HFF-Myc (cell line): ENCODE results near the gene ZBED4.

Source experiments
- DNase-seq: peaks from one replicate; pipeline ENCODE4 v3.0.0-alpha.2; 2011; ENCODE audit warnings: low read depth; ENCODE audit errors: extremely low read depth
- H3K4me3 ChIP-seq: replicated peaks from 2 replicates; pipeline ENCODE4 v1.5.1; 2011; ENCODE audit warnings: low read depth, mild to moderate bottlenecking, control low read depth, low read length
- CTCF ChIP-seq: IDR thresholded peaks from 2 replicates; pipeline ENCODE4 v1.5.1; 2012; ENCODE audit warnings: mild to moderate bottlenecking, low read depth, low read length, control low read depth; ENCODE audit errors: missing control alignments

ZBED4 gene

DNA sequence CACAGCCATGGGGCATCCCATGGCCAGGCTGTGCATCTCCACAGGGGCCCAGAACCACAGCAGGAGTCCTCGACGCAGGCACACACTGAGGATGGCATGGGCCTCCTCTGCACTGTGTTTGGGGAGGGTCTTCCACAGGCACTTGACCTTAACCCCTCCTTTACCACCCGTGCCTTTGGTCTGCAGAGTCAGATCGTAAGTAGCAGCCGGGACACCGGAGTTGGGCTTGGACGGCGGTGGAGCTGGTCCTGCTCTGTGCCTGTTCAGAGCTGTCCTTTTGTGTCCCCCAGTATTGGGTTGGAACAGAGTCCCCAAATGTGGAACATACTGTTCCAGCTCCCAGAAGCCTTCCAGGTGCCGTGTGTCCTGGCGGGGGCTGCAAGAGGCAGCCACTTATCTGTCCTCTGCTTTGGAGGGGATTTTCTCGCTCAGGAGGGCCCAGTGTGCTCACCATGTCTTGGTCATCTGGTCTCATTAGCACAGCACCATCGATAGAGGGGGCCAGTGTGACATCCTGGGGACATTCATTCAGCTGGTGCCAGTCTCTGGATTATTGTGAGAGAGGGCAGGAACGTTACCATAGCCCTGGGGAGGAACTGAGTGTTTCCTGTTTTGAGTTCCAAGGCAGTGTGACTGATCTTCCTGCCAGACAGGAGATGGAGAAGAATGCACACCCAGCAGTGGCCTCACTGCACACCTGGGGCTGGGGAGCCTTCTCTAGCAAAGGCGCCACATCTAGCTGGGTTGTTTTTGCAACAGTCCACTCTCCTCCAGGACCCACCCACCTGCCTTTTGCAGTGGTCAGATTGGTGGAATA is 77.2 kb downstream of the ZBED4 start:
- H3K4me3 ChIP-seq = no peak overlapping the region

GRCh38 chr22:49933236-49934159 is 79.9 kb downstream of the ZBED4 start:
- no peak for DNase-seq
- no peak overlapping the region for H3K4me3 ChIP-seq
- no peak for TF ChIP-seq CTCF

More for the DNA sequence above, 77.2 kb downstream of the ZBED4 start:
- peak; percentile 63 for TF ChIP-seq CTCF
- peak; percentile 43 for DNase-seq

GRCh38 chr22:49934160-49934890 is 80.7 kb downstream of the ZBED4 start:
- H3K4me3 ChIP-seq = peak overlapping the region; percentile 27
- DNase-seq = no peak
- no peak for TF ChIP-seq CTCF

GRCh38 chr22:49934891-49935557 is 81.4 kb downstream of the ZBED4 start:
- H3K4me3 ChIP-seq = peak overlapping the region; percentile 27
- TF ChIP-seq CTCF = no peak
- no peak for DNase-seq

DNA sequence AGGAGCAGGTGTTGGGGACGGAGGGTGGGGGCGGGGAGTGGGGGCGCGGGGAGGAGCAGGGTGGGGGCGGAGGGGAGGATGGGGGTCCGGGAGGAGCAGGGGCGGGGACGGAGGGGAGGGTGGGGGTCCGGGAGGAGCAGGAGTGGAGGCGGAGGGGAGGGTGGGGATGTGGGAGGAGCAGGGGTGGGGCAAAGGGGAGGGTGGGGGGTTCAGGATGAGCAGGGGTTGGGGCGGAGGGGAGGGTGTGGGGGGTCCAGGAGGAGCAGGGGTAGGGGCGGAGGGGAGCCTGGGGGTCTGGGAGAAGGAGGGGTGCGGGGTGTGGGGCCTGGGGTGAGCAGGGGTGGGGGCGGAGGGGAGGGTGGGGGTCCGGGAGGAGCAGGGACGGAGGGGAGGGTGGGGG is 81.9 kb downstream of the ZBED4 start:
- no peak for TF ChIP-seq CTCF
- H3K4me3 ChIP-seq = no peak overlapping the region
- DNase-seq = no peak
